HEK293 (cell line): ENCODE measurements around the gene USE1.
A peak's percentile ranks its signal among the peaks of the same experiment; 100 is the strongest.

ENCODE experiments used
- GLIS1 ChIP-seq: fragments of 450-650 bp; formaldehyde crosslinking; IDR thresholded peaks from 2 replicates; pipeline ENCODE4 v1.5.1; 2016; ENCODE audit warnings: missing biosample characterization, missing genetic modification characterization
- GLIS2 ChIP-seq: fragments of 450-650 bp; formaldehyde crosslinking; IDR thresholded peaks from 2 replicates; pipeline ENCODE4 v1.5.1; 2016; ENCODE audit warnings: missing biosample characterization, missing genetic modification characterization
- HOXA7 ChIP-seq: sonication (generic); formaldehyde crosslinking; IDR thresholded peaks from 2 replicates; pipeline ENCODE4 v1.8.1; 2022; ENCODE audit warnings: missing genetic modification reagents, borderline replicate concordance
- MYNN ChIP-seq: fragments of 450-650 bp; formaldehyde crosslinking; IDR thresholded peaks from 2 replicates; pipeline ENCODE4 v1.5.1; 2016; ENCODE audit warnings: missing biosample characterization, missing genetic modification characterization, borderline replicate concordance
- OVOL3 ChIP-seq: fragments of 450-650 bp; formaldehyde crosslinking; IDR thresholded peaks from 2 replicates; pipeline ENCODE4 v1.5.1; 2016; ENCODE audit warnings: missing biosample characterization, missing genetic modification characterization
- RBAK ChIP-seq: fragments of 450-650 bp; formaldehyde crosslinking; IDR thresholded peaks from 2 replicates; pipeline ENCODE4 v1.5.1; 2016; ENCODE audit warnings: missing biosample characterization, missing genetic modification characterization
- YY1 ChIP-seq: fragments of 450-650 bp; formaldehyde crosslinking; IDR thresholded peaks from 2 replicates; pipeline ENCODE4 v1.5.1; 2018; ENCODE audit warnings: missing biosample characterization, missing genetic modification characterization
- ZBTB1 ChIP-seq: fragments of 450-650 bp; formaldehyde crosslinking; IDR thresholded peaks from 2 replicates; pipeline ENCODE4 v1.5.1; 2016; ENCODE audit warnings: missing biosample characterization, missing genetic modification characterization
- ZFHX2 ChIP-seq: fragments of 450-650 bp; formaldehyde crosslinking; conservative IDR thresholded peaks from 2 replicates; pipeline ENCODE4 v1.5.1; 2016; ENCODE audit warnings: missing biosample characterization, missing genetic modification characterization
- ZNF10 ChIP-seq: fragments of 450-650 bp; formaldehyde crosslinking; IDR thresholded peaks from 2 replicates; pipeline ENCODE4 v1.5.1; 2017; ENCODE audit warnings: missing biosample characterization, missing genetic modification characterization
- ZNF133 ChIP-seq: fragments of 450-650 bp; formaldehyde crosslinking; IDR thresholded peaks from 2 replicates; pipeline ENCODE4 v1.5.1; 2016; ENCODE audit warnings: missing biosample characterization, missing genetic modification characterization
- ZNF16 ChIP-seq: fragments of 450-650 bp; formaldehyde crosslinking; IDR thresholded peaks from 2 replicates; pipeline ENCODE4 v1.5.1; 2016; ENCODE audit warnings: low read depth, missing biosample characterization, missing genetic modification characterization
- ZNF174 ChIP-seq: fragments of 450-650 bp; formaldehyde crosslinking; IDR thresholded peaks from 2 replicates; pipeline ENCODE4 v1.5.0; 2017; ENCODE audit warnings: missing biosample characterization, mild to moderate bottlenecking, missing genetic modification characterization
- ZNF266 ChIP-seq: fragments of 450-650 bp; formaldehyde crosslinking; IDR thresholded peaks from 2 replicates; pipeline ENCODE4 v1.5.1; 2016; ENCODE audit warnings: missing biosample characterization, missing genetic modification characterization, low read depth
- ZNF354C ChIP-seq: fragments of 450-650 bp; formaldehyde crosslinking; IDR thresholded peaks from 2 replicates; pipeline ENCODE4 v1.5.1; 2016; ENCODE audit warnings: missing biosample characterization, missing genetic modification characterization, low read depth, borderline replicate concordance
- ZNF391 ChIP-seq: fragments of 450-650 bp; formaldehyde crosslinking; IDR thresholded peaks from 2 replicates; pipeline ENCODE4 v1.5.1; 2016; ENCODE audit warnings: low read depth, missing biosample characterization, missing genetic modification characterization, borderline replicate concordance
- ZNF473 ChIP-seq: fragments of 450-650 bp; formaldehyde crosslinking; IDR thresholded peaks from 2 replicates; pipeline ENCODE4 v1.5.1; 2017; ENCODE audit warnings: missing biosample characterization, missing genetic modification characterization
- ZNF530 ChIP-seq: fragments of 450-650 bp; formaldehyde crosslinking; IDR thresholded peaks from 2 replicates; pipeline ENCODE4 v1.5.1; 2016; ENCODE audit warnings: low read depth, missing biosample characterization, missing genetic modification characterization
- ZNF610 ChIP-seq: fragments of 450-650 bp; formaldehyde crosslinking; IDR thresholded peaks from 2 replicates; pipeline ENCODE4 v1.5.1; 2016; ENCODE audit warnings: missing biosample characterization, missing genetic modification characterization, borderline replicate concordance
- ZNF660 ChIP-seq: fragments of 450-650 bp; IDR thresholded peaks from 2 replicates; pipeline ENCODE4 v1.5.1; 2018; ENCODE audit warnings: missing biosample characterization, mild to moderate bottlenecking, missing genetic modification characterization
- ZNF785 ChIP-seq: fragments of 450-650 bp; formaldehyde crosslinking; IDR thresholded peaks from 2 replicates; pipeline ENCODE4 v1.5.1; 2016; ENCODE audit warnings: missing biosample characterization, missing genetic modification characterization
- TF ChIP-seq, protein P1 (sequence below): fragments of 450-650 bp; formaldehyde crosslinking; IDR thresholded peaks from 2 replicates; pipeline ENCODE4 v1.5.1; 2016; ENCODE audit warnings: missing biosample characterization, missing genetic modification characterization
- TF ChIP-seq, protein P2 (sequence below): fragments of 450-650 bp; formaldehyde crosslinking; IDR thresholded peaks from 2 replicates; pipeline ENCODE4 v1.5.1; 2016; ENCODE audit warnings: missing biosample characterization, missing genetic modification characterization, low read depth
- TF ChIP-seq, protein P3 (sequence below): fragments of 450-650 bp; formaldehyde crosslinking; IDR thresholded peaks from 2 replicates; pipeline ENCODE4 v1.5.1; 2017; ENCODE audit warnings: missing biosample characterization, missing genetic modification characterization
- TF ChIP-seq, protein P4 (sequence below): fragments of 450-650 bp; IDR thresholded peaks from 2 replicates; pipeline ENCODE4 v1.5.1; 2018; ENCODE audit warnings: missing biosample characterization, missing genetic modification characterization
- TF ChIP-seq, protein P5 (sequence below): fragments of 450-650 bp; formaldehyde crosslinking; conservative IDR thresholded peaks from 2 replicates; pipeline ENCODE4 v1.5.1; 2016; ENCODE audit warnings: low read depth, missing biosample characterization, missing genetic modification characterization
- TF ChIP-seq, protein P6 (sequence below): fragments of 450-650 bp; formaldehyde crosslinking; IDR thresholded peaks from 2 replicates; pipeline ENCODE4 v1.5.1; 2016; ENCODE audit warnings: missing biosample characterization, missing genetic modification characterization
- TF ChIP-seq, protein P7 (sequence below): fragments of 450-650 bp; formaldehyde crosslinking; IDR thresholded peaks from 2 replicates; pipeline ENCODE4 v1.5.1; 2016; ENCODE audit warnings: missing biosample characterization, missing genetic modification characterization

The USE1 gene

DNA sequence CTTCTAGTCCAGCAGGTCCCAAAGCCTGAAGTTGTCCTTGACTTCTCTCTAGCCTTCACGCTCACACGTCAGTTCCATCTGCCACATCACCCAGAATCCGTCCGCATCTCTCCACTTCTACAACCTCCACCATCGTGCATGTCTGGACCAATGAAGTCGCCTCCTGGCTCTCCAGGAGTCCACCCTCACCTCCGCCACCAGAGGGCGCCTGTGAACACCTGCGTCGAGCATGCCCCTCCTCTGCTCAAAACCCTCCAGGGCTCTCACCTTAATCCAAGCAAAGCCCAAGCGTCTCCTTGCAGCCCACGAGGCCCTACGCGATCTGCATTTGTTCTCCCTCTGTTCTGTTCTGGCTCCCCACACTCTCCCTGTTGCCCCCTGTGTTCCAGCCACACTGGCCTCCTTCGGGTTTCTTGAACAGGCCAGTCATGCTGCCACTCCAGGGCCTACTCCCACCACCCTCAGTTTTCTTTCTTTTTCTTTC is 45.7 kb downstream of the USE1 start (continued):
- TF ChIP-seq, protein P1, sequence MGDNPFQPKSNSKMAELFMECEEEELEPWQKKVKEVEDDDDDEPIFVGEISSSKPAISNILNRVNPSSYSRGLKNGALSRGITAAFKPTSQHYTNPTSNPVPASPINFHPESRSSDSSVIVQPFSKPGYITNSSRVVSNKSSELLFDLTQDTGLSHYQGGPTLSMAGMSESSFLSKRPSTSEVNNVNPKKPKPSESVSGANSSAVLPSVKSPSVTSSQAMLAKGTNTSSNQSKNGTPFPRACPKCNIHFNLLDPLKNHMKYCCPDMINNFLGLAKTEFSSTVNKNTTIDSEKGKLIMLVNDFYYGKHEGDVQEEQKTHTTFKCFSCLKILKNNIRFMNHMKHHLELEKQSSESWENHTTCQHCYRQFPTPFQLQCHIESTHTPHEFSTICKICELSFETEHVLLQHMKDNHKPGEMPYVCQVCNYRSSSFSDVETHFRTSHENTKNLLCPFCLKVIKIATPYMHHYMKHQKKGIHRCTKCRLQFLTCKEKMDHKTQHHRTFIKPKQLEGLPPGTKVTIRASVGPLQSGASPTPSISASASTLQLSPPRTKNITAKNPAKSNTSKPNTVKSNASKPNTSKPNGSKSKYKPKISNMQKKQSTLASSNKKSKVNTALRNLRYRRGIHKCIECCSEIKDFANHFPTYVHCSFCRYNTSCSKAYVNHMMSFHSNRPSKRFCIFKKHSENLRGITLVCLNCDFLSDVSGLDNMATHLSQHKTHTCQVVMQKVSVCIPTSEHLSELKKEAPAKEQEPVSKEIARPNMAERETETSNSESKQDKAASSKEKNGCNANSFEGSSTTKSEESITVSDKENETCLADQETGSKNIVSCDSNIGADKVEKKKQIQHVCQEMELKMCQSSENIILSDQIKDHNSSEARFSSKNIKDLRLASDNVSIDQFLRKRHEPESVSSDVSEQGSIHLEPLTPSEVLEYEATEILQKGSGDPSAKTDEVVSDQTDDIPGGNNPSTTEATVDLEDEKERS (tag by site-specific recombination) = no peak
- TF ChIP-seq ZNF16 (tag by site-specific recombination) (peak; percentile 76), YY1 (no peak), MYNN (tag by site-specific recombination) (no peak), ZNF10 (no peak), ZNF660 (tag by site-specific recombination) (no peak), HOXA7 (no peak), OVOL3 (tag by site-specific recombination) (no peak), RBAK (no peak), ZNF174 (no peak), ZFHX2 (no peak; the same call in 1 of the 2 replicates), ZNF266 (no peak), ZNF530 (tag by site-specific recombination) (no peak), ZNF133 (tag by site-specific recombination) (peak; percentile 48; the same call in 1 of the 2 replicates), ZNF354C (no peak), ZNF610 (tag by site-specific recombination) (peak; percentile 16; the same call in 1 of the 2 replicates), ZNF473 (tag by site-specific recombination) (no peak), ZBTB1 (tag by site-specific recombination) (no peak), ZNF391 (tag by site-specific recombination) (no peak), GLIS2 (tag by site-specific recombination) (no peak; the same call in 1 of the 2 replicates), GLIS1 (peak; percentile 68), ZNF785 (no peak)
- TF ChIP-seq, protein P2, sequence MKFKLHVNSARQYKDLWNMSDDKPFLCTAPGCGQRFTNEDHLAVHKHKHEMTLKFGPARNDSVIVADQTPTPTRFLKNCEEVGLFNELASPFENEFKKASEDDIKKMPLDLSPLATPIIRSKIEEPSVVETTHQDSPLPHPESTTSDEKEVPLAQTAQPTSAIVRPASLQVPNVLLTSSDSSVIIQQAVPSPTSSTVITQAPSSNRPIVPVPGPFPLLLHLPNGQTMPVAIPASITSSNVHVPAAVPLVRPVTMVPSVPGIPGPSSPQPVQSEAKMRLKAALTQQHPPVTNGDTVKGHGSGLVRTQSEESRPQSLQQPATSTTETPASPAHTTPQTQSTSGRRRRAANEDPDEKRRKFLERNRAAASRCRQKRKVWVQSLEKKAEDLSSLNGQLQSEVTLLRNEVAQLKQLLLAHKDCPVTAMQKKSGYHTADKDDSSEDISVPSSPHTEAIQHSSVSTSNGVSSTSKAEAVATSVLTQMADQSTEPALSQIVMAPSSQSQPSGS (tag by site-specific recombination) = no peak
- TF ChIP-seq, protein P3, sequence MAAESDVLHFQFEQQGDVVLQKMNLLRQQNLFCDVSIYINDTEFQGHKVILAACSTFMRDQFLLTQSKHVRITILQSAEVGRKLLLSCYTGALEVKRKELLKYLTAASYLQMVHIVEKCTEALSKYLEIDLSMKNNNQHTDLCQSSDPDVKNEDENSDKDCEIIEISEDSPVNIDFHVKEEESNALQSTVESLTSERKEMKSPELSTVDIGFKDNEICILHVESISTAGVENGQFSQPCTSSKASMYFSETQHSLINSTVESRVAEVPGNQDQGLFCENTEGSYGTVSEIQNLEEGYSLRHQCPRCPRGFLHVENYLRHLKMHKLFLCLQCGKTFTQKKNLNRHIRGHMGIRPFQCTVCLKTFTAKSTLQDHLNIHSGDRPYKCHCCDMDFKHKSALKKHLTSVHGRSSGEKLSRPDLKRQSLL (tag by site-specific recombination) = no peak
- TF ChIP-seq, protein P4, sequence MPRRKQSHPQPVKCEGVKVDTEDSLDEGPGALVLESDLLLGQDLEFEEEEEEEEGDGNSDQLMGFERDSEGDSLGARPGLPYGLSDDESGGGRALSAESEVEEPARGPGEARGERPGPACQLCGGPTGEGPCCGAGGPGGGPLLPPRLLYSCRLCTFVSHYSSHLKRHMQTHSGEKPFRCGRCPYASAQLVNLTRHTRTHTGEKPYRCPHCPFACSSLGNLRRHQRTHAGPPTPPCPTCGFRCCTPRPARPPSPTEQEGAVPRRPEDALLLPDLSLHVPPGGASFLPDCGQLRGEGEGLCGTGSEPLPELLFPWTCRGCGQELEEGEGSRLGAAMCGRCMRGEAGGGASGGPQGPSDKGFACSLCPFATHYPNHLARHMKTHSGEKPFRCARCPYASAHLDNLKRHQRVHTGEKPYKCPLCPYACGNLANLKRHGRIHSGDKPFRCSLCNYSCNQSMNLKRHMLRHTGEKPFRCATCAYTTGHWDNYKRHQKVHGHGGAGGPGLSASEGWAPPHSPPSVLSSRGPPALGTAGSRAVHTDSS (tag by site-specific recombination) = no peak
- TF ChIP-seq, protein P5, sequence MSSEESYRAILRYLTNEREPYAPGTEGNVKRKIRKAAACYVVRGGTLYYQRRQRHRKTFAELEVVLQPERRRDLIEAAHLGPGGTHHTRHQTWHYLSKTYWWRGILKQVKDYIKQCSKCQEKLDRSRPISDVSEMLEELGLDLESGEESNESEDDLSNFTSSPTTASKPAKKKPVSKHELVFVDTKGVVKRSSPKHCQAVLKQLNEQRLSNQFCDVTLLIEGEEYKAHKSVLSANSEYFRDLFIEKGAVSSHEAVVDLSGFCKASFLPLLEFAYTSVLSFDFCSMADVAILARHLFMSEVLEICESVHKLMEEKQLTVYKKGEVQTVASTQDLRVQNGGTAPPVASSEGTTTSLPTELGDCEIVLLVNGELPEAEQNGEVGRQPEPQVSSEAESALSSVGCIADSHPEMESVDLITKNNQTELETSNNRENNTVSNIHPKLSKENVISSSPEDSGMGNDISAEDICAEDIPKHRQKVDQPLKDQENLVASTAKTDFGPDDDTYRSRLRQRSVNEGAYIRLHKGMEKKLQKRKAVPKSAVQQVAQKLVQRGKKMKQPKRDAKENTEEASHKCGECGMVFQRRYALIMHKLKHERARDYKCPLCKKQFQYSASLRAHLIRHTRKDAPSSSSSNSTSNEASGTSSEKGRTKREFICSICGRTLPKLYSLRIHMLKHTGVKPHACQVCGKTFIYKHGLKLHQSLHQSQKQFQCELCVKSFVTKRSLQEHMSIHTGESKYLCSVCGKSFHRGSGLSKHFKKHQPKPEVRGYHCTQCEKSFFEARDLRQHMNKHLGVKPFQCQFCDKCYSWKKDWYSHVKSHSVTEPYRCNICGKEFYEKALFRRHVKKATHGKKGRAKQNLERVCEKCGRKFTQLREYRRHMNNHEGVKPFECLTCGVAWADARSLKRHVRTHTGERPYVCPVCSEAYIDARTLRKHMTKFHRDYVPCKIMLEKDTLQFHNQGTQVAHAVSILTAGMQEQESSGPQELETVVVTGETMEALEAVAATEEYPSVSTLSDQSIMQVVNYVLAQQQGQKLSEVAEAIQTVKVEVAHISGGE (tag by site-specific recombination) = no peak
- TF ChIP-seq, protein P6, sequence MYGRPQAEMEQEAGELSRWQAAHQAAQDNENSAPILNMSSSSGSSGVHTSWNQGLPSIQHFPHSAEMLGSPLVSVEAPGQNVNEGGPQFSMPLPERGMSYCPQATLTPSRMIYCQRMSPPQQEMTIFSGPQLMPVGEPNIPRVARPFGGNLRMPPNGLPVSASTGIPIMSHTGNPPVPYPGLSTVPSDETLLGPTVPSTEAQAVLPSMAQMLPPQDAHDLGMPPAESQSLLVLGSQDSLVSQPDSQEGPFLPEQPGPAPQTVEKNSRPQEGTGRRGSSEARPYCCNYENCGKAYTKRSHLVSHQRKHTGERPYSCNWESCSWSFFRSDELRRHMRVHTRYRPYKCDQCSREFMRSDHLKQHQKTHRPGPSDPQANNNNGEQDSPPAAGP (tag by site-specific recombination) = no peak
- TF ChIP-seq, protein P7, sequence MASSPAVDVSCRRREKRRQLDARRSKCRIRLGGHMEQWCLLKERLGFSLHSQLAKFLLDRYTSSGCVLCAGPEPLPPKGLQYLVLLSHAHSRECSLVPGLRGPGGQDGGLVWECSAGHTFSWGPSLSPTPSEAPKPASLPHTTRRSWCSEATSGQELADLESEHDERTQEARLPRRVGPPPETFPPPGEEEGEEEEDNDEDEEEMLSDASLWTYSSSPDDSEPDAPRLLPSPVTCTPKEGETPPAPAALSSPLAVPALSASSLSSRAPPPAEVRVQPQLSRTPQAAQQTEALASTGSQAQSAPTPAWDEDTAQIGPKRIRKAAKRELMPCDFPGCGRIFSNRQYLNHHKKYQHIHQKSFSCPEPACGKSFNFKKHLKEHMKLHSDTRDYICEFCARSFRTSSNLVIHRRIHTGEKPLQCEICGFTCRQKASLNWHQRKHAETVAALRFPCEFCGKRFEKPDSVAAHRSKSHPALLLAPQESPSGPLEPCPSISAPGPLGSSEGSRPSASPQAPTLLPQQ (tag by site-specific recombination) = peak; percentile 47; the same call in 1 of the 2 replicates
